GM19463 (cell line): Measurements from ENCODE around the gene TRIOBP.

Experiments used
- ATAC-seq: cut with Tn5 transposase; IDR thresholded peaks from one replicate; pipeline ENCODE4 v1.9.1; 2021; ENCODE audit warnings: mild to moderate bottlenecking, moderate library complexity; ENCODE audit not compliant: unreplicated experiment

TRIOBP gene

GRCh38 chr22:37746366-37747079 is 49.7 kb downstream of the TRIOBP start:
- ATAC-seq = peak; percentile 21

GRCh38 chr22:37747080-37747714 is 50.3 kb downstream of the TRIOBP start:
- ATAC-seq = no peak

- ATAC-seq = no peak
Measured at GRCh38 chr22:37747715-37748100, 50.9 kb downstream of the TRIOBP start.

- no peak for ATAC-seq
Measured at GRCh38 chr22:37748659-37749058, 51.8 kb downstream of the TRIOBP start.

GRCh38 chr22:37749226-37749625 is 52.4 kb downstream of the TRIOBP start:
- no peak for ATAC-seq

GRCh38 chr22:37749831-37750595 is 53.2 kb downstream of the TRIOBP start:
- no peak for ATAC-seq

- ATAC-seq = no peak
Measured at GRCh38 chr22:37750596-37751162, 53.8 kb downstream of the TRIOBP start.

- ATAC-seq = no peak
Measured at GRCh38 chr22:37751449-37752188, 54.8 kb downstream of the TRIOBP start.

- no peak for ATAC-seq
Measured at GRCh38 chr22:37752189-37753087, 55.6 kb downstream of the TRIOBP start.

- no peak for ATAC-seq
Measured at GRCh38 chr22:37753746-37754145, 56.9 kb downstream of the TRIOBP start.

- ATAC-seq = no peak
Measured at GRCh38 chr22:37757663-37758062, 60.8 kb downstream of the TRIOBP start.

GRCh38 chr22:37758694-37759093 is 61.8 kb downstream of the TRIOBP start:
- no peak for ATAC-seq

GRCh38 chr22:37759281-37759680 is 62.4 kb downstream of the TRIOBP start:
- no peak for ATAC-seq

- ATAC-seq = no peak
Measured at GRCh38 chr22:37760152-37760551, 63.3 kb downstream of the TRIOBP start.

- ATAC-seq = no peak
Measured at GRCh38 chr22:37762389-37762836, 65.6 kb downstream of the TRIOBP start.

GRCh38 chr22:37763012-37763411 is 66.2 kb downstream of the TRIOBP start:
- ATAC-seq = no peak

GRCh38 chr22:37763652-37764051 is 66.8 kb downstream of the TRIOBP start:
- ATAC-seq = no peak

- no peak for ATAC-seq
Measured at GRCh38 chr22:37764622-37765021, 67.8 kb downstream of the TRIOBP start.

GRCh38 chr22:37765498-37765897 is 68.7 kb downstream of the TRIOBP start:
- no peak for ATAC-seq
